Mammary epithelial cell (primary cell): ENCODE measurements around the gene PAPPA2.

ENCODE experiments used
- EZH2 ChIP-seq: IDR thresholded peaks from 2 replicates; pipeline ENCODE4 v1.6.1; 2012; ENCODE audit warnings: low read length, inconsistent platforms, borderline replicate concordance
- TF ChIP-seq, protein P1 (sequence below), 2 donors: IDR thresholded peaks in 1 of 2; conservative IDR thresholded peaks in 1 of 2; 2 replicates each; pipeline ENCODE4 v1.5.1; 2011 to 2012; ENCODE audit warnings: inconsistent platforms in 2 of 2, low read length in 2 of 2, mild to moderate bottlenecking in 2 of 2, control low read depth in 1 of 2, low read depth in 1 of 2; ENCODE audit not compliant: insufficient read depth in 1 of 2; ENCODE audit errors: extremely low read depth in 1 of 2

GRCh38 chr1:176741181-176741580 lies 278.2 kb downstream of the PAPPA2 start:
- TF ChIP-seq EZH2, result no peak
- TF ChIP-seq, protein P1, sequence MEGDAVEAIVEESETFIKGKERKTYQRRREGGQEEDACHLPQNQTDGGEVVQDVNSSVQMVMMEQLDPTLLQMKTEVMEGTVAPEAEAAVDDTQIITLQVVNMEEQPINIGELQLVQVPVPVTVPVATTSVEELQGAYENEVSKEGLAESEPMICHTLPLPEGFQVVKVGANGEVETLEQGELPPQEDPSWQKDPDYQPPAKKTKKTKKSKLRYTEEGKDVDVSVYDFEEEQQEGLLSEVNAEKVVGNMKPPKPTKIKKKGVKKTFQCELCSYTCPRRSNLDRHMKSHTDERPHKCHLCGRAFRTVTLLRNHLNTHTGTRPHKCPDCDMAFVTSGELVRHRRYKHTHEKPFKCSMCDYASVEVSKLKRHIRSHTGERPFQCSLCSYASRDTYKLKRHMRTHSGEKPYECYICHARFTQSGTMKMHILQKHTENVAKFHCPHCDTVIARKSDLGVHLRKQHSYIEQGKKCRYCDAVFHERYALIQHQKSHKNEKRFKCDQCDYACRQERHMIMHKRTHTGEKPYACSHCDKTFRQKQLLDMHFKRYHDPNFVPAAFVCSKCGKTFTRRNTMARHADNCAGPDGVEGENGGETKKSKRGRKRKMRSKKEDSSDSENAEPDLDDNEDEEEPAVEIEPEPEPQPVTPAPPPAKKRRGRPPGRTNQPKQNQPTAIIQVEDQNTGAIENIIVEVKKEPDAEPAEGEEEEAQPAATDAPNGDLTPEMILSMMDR (conservative IDR thresholded peaks at IDR 0.05 in 1 of 2, IDR thresholded peaks at IDR 0.05 in 1 of 2; ENCODE audit: extremely low read depth in 1 of 2, insufficient read depth in 1 of 2, low read depth in 1 of 2, low read length in 2 of 2), result no peak
